ENCODE results near the gene PLEKHA7. TPM values are rescaled to one million over a fixed set of nuclear protein-coding genes. Genes with fewer than 3 reads are reported as not detected.

Gene PLEKHA7
- polyA plus RNA-seq, 4 donors: 28.1 to 69.3 (median 57.5) TPM

DNA sequence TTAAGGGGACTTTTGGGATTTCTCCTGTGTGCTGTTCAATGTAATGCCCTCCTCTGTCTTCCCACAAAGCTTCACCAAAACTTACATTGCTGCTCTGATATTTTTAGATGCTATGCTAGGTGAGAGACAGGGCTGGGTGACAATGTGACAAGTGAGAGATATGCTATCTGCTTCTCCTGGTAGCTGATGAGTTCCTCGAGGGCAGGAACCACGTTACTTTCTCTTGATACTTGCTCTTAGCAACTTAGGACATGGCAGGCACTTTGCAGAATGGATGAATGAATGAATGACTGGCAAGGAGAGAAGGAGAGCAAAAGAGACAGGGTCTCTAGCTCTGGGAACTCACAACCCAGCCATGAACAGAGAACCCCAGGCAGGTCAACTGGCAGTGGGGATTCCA is 160.4 kb downstream of the PLEKHA7 start:
- 80 to 81% (median 80%) methylated on average over 2 of the region's 2 CpGs for WGBS, 3 donors
- no peak overlapping the region for H3K27ac ChIP-seq (ENCODE audit: low read depth in 1 of 3, low read length in 2 of 3)
- FAIRE-seq (no peak), DNase-seq (no peak)
- no peaks in the 10 kb centered on the region for H3K4me1 ChIP-seq (ENCODE audit: control insufficient read depth in 3 of 3, insufficient read depth in 2 of 3, low read depth in 1 of 3, low read length in 2 of 3)
- peaks cover 0 to 57% (median 35%) of the 10 kb centered on the region in 3 donors for H3K36me3 ChIP-seq (ENCODE audit: control insufficient read depth in 3 of 3, insufficient read depth in 2 of 3, low read depth in 1 of 3, low read length in 3 of 3)
- H3K27me3 ChIP-seq (ENCODE audit: control insufficient read depth in 3 of 3, insufficient read depth in 3 of 3, low read length in 3 of 3): no peaks in the 10 kb centered on the region
- H3K9me3 ChIP-seq (ENCODE audit: control insufficient read depth in 2 of 2, insufficient read depth in 1 of 2, low read depth in 1 of 2, low read length in 1 of 2): no peaks in the 10 kb centered on the region
- no peak overlapping the region for H3K4me3 ChIP-seq (ENCODE audit: low read depth in 1 of 3, low read length in 3 of 3)

DNA sequence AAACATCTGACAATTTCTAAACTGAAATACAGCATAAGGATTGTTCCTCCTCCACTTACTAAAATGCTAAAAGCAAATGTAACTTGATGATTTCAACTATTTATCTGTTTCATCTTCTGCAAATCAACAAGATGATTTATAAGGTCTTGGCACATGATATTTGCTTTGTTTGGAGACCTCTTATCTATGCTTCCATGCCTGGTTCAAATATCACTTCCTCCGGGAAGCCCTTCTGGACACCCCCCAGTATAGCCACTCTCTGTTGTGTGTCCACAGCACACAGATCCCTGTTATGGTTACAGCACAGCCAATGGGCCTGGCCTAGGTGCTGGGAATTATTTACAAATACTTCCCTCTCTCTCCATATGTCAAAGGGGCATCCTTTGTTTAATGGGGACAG is 160.9 kb downstream of the PLEKHA7 start:
- Histone ChIP-seq H3K27ac (ENCODE audit: low read depth in 1 of 3, low read length in 2 of 3) (no peak overlapping the region), H3K9me3 (ENCODE audit: control insufficient read depth in 2 of 2, insufficient read depth in 1 of 2, low read depth in 1 of 2, low read length in 1 of 2) (no peaks in the 10 kb centered on the region), H3K36me3 (ENCODE audit: control insufficient read depth in 3 of 3, insufficient read depth in 2 of 3, low read depth in 1 of 3, low read length in 3 of 3) (peaks cover 0 to 55% (median 35%) of the 10 kb centered on the region in 3 donors), H3K27me3 (ENCODE audit: control insufficient read depth in 3 of 3, insufficient read depth in 3 of 3, low read length in 3 of 3) (no peaks in the 10 kb centered on the region), H3K4me3 (ENCODE audit: low read depth in 1 of 3, low read length in 3 of 3) (no peak overlapping the region), H3K4me1 (ENCODE audit: control insufficient read depth in 3 of 3, insufficient read depth in 2 of 3, low read depth in 1 of 3, low read length in 2 of 3) (no peaks in the 10 kb centered on the region)
- DNase-seq (no peak), FAIRE-seq (no peak)
- 83 to 93% (median 88%) methylated on average over 1 of the region's 1 CpG for WGBS, 3 donors

GRCh38 chr11:16846305-16846704 is 167.9 kb downstream of the PLEKHA7 start:
- Histone ChIP-seq H3K4me3 (ENCODE audit: low read depth in 1 of 3, low read length in 3 of 3) (no peak overlapping the region), H3K4me1 (ENCODE audit: control insufficient read depth in 3 of 3, insufficient read depth in 2 of 3, low read depth in 1 of 3, low read length in 2 of 3) (peaks cover 0 to 13% (median 2%) of the 10 kb centered on the region in 3 donors), H3K36me3 (ENCODE audit: control insufficient read depth in 3 of 3, insufficient read depth in 2 of 3, low read depth in 1 of 3, low read length in 3 of 3) (peaks cover 0 to 59% (median 9%) of the 10 kb centered on the region in 3 donors), H3K27ac (ENCODE audit: low read depth in 1 of 3, low read length in 2 of 3) (peak overlapping the region in 1 of 3 donors; percentile 75), H3K9me3 (ENCODE audit: control insufficient read depth in 2 of 2, insufficient read depth in 1 of 2, low read depth in 1 of 2, low read length in 1 of 2) (no peaks in the 10 kb centered on the region), H3K27me3 (ENCODE audit: control insufficient read depth in 3 of 3, insufficient read depth in 3 of 3, low read length in 3 of 3) (no peaks in the 10 kb centered on the region)
- FAIRE-seq (no peak), DNase-seq (peak in 1 of 2 donors; percentile 44)
- 93 to 98% (median 93%) methylated on average over 2 of the region's 2 CpGs for WGBS, 3 donors

- peak overlapping the region in 1 of 3 donors; percentile 51 for H3K27ac ChIP-seq (ENCODE audit: low read depth in 1 of 3, low read length in 2 of 3)
- peak; percentile 33 to 89 for DNase-seq
Observed at GRCh38 chr11:16844268-16844771, 169.9 kb downstream of the PLEKHA7 start.

DNA sequence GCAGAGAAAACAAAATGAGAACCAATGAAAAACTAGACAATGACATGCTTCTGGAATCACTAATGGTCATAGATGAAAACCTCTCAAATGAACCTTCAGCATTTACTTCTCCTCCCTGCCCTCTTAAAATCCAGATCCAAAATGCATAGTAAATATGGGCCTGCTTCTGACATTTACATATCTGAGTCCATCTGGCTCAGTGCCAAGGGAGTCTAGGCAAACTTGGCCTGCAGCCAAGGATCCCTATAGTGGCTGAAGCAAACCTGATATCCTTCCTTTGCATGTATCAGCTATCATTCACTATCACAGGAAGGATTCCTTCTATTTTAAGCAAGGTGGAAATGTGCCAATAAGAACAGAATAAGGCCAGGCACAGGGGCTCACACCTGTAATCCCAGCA is 170.9 kb downstream of the PLEKHA7 start:
- no peaks in the 10 kb centered on the region for H3K27me3 ChIP-seq (ENCODE audit: control insufficient read depth in 3 of 3, insufficient read depth in 3 of 3, low read length in 3 of 3)
- peaks cover 0 to 58% (median 9%) of the 10 kb centered on the region in 3 donors for H3K36me3 ChIP-seq (ENCODE audit: control insufficient read depth in 3 of 3, insufficient read depth in 2 of 3, low read depth in 1 of 3, low read length in 3 of 3)
- no peak for FAIRE-seq
- peak; percentile 28 to 75 for DNase-seq
- no peak overlapping the region for H3K4me3 ChIP-seq (ENCODE audit: low read depth in 1 of 3, low read length in 3 of 3)
- peaks cover 0 to 13% (median 2%) of the 10 kb centered on the region in 3 donors for H3K4me1 ChIP-seq (ENCODE audit: control insufficient read depth in 3 of 3, insufficient read depth in 2 of 3, low read depth in 1 of 3, low read length in 2 of 3)
- no peaks in the 10 kb centered on the region for H3K9me3 ChIP-seq (ENCODE audit: control insufficient read depth in 2 of 2, insufficient read depth in 1 of 2, low read depth in 1 of 2, low read length in 1 of 2)
- H3K27ac ChIP-seq (ENCODE audit: low read depth in 1 of 3, low read length in 2 of 3): no peak overlapping the region

More at GRCh38 chr11:16844268-16844771, 169.9 kb downstream of the PLEKHA7 start:
- no peak for FAIRE-seq
- Histone ChIP-seq H3K4me1 (ENCODE audit: control insufficient read depth in 3 of 3, insufficient read depth in 2 of 3, low read depth in 1 of 3, low read length in 2 of 3) (peaks cover 0 to 13% (median 2%) of the 10 kb centered on the region in 3 donors), H3K27me3 (ENCODE audit: control insufficient read depth in 3 of 3, insufficient read depth in 3 of 3, low read length in 3 of 3) (no peaks in the 10 kb centered on the region), H3K36me3 (ENCODE audit: control insufficient read depth in 3 of 3, insufficient read depth in 2 of 3, low read depth in 1 of 3, low read length in 3 of 3) (peaks cover 0 to 58% (median 9%) of the 10 kb centered on the region in 3 donors), H3K9me3 (ENCODE audit: control insufficient read depth in 2 of 2, insufficient read depth in 1 of 2, low read depth in 1 of 2, low read length in 1 of 2) (no peaks in the 10 kb centered on the region), H3K4me3 (ENCODE audit: low read depth in 1 of 3, low read length in 3 of 3) (no peak overlapping the region)
- 6 to 94% (median 30%) methylated on average over 1 of the region's 1 CpG for WGBS, 3 donors

GRCh38 chr11:16841984-16842383 is 172.2 kb downstream of the PLEKHA7 start:
- H3K27ac ChIP-seq (ENCODE audit: low read depth in 1 of 3, low read length in 2 of 3): no peak overlapping the region
- peaks cover 0 to 13% (median 2%) of the 10 kb centered on the region in 3 donors for H3K4me1 ChIP-seq (ENCODE audit: control insufficient read depth in 3 of 3, insufficient read depth in 2 of 3, low read depth in 1 of 3, low read length in 2 of 3)
- WGBS, 3 donors: 89 to 96% (median 89%) methylated on average over 4 of the region's 4 CpGs
- peaks cover 2 to 59% (median 9%) of the 10 kb centered on the region in 3 donors for H3K36me3 ChIP-seq (ENCODE audit: control insufficient read depth in 3 of 3, insufficient read depth in 2 of 3, low read depth in 1 of 3, low read length in 3 of 3)
- no peak for DNase-seq
- H3K4me3 ChIP-seq (ENCODE audit: low read depth in 1 of 3, low read length in 3 of 3): no peak overlapping the region
- H3K27me3 ChIP-seq (ENCODE audit: control insufficient read depth in 3 of 3, insufficient read depth in 3 of 3, low read length in 3 of 3): no peaks in the 10 kb centered on the region
- FAIRE-seq: no peak
- H3K9me3 ChIP-seq (ENCODE audit: control insufficient read depth in 2 of 2, insufficient read depth in 1 of 2, low read depth in 1 of 2, low read length in 1 of 2): no peaks in the 10 kb centered on the region

DNA sequence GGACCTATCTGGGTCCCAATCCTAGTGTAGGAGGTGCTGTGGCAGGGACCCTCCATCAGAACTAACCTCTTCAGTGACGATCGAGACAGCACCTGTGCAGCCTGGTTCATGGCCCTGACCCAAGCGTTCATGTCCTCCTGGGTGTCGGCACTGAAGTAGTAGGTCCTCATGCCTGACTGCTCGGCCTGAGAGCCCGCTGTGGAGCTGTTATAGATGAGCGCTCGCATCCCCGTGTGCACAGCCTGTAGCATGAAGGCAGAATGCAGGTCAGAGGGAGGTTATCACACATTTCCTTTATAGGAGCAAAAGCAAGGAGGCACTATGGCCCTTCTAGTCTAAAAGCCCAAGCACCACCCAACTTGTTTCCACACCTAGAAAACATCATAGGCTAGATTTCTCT is 172.7 kb downstream of the PLEKHA7 start:
- peaks cover 0 to 9% (median 2%) of the 10 kb centered on the region in 3 donors for H3K4me1 ChIP-seq (ENCODE audit: control insufficient read depth in 3 of 3, insufficient read depth in 2 of 3, low read depth in 1 of 3, low read length in 2 of 3)
- H3K36me3 ChIP-seq (ENCODE audit: control insufficient read depth in 3 of 3, insufficient read depth in 2 of 3, low read depth in 1 of 3, low read length in 3 of 3): peaks cover 2 to 55% (median 9%) of the 10 kb centered on the region in 3 donors
- no peak for DNase-seq
- no peaks in the 10 kb centered on the region for H3K27me3 ChIP-seq (ENCODE audit: control insufficient read depth in 3 of 3, insufficient read depth in 3 of 3, low read length in 3 of 3)
- H3K27ac ChIP-seq (ENCODE audit: low read depth in 1 of 3, low read length in 2 of 3): no peak overlapping the region
- FAIRE-seq: no peak
- no peaks in the 10 kb centered on the region for H3K9me3 ChIP-seq (ENCODE audit: control insufficient read depth in 2 of 2, insufficient read depth in 1 of 2, low read depth in 1 of 2, low read length in 1 of 2)
- no peak overlapping the region for H3K4me3 ChIP-seq (ENCODE audit: low read depth in 1 of 3, low read length in 3 of 3)
- WGBS, 3 donors: 93 to 97% (median 94%) methylated on average over 9 of the region's 9 CpGs

DNA sequence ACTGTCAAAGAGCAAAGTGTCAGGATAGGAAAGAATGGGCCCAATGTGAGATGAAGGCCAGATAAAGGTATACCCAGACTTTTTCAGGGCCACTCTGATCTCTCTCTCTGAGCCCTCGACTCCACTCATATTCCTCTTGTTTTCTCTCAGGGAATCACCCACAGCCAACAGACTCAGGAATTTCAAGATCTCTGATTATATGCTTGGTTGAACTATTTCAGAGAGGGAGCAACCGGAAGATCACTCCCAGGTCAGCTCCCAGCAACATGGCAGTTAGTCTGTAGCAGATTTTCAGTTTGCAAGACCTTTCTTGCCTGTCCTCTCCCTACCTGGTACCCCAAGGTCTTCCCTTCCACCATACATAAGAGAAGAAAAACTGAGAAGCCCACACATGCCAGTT is 173.3 kb downstream of the PLEKHA7 start:
- no peaks in the 10 kb centered on the region for H3K9me3 ChIP-seq (ENCODE audit: control insufficient read depth in 2 of 2, insufficient read depth in 1 of 2, low read depth in 1 of 2, low read length in 1 of 2)
- WGBS, 3 donors: 87 to 98% (median 88%) methylated on average over 2 of the region's 2 CpGs
- FAIRE-seq (no peak), DNase-seq (no peak)
- H3K4me1 ChIP-seq (ENCODE audit: control insufficient read depth in 3 of 3, insufficient read depth in 2 of 3, low read depth in 1 of 3, low read length in 2 of 3): peaks cover 0 to 7% (median 2%) of the 10 kb centered on the region in 3 donors
- H3K4me3 ChIP-seq (ENCODE audit: low read depth in 1 of 3, low read length in 3 of 3): no peak overlapping the region
- no peak overlapping the region for H3K27ac ChIP-seq (ENCODE audit: low read depth in 1 of 3, low read length in 2 of 3)
- no peaks in the 10 kb centered on the region for H3K27me3 ChIP-seq (ENCODE audit: control insufficient read depth in 3 of 3, insufficient read depth in 3 of 3, low read length in 3 of 3)
- H3K36me3 ChIP-seq (ENCODE audit: control insufficient read depth in 3 of 3, insufficient read depth in 2 of 3, low read depth in 1 of 3, low read length in 3 of 3): peaks cover 2 to 54% (median 13%) of the 10 kb centered on the region in 3 donors

GRCh38 chr11:16839821-16840220 is 174.4 kb downstream of the PLEKHA7 start:
- FAIRE-seq: no peak
- peaks cover 2 to 50% (median 16%) of the 10 kb centered on the region in 3 donors for H3K36me3 ChIP-seq (ENCODE audit: control insufficient read depth in 3 of 3, insufficient read depth in 2 of 3, low read depth in 1 of 3, low read length in 3 of 3)
- H3K27me3 ChIP-seq (ENCODE audit: control insufficient read depth in 3 of 3, insufficient read depth in 3 of 3, low read length in 3 of 3): no peaks in the 10 kb centered on the region
- H3K27ac ChIP-seq (ENCODE audit: low read depth in 1 of 3, low read length in 2 of 3): no peak overlapping the region
- no peaks in the 10 kb centered on the region for H3K9me3 ChIP-seq (ENCODE audit: control insufficient read depth in 2 of 2, insufficient read depth in 1 of 2, low read depth in 1 of 2, low read length in 1 of 2)
- peaks cover 0 to 4% (median 2%) of the 10 kb centered on the region in 3 donors for H3K4me1 ChIP-seq (ENCODE audit: control insufficient read depth in 3 of 3, insufficient read depth in 2 of 3, low read depth in 1 of 3, low read length in 2 of 3)
- whole genome bisulfite sequencing, 3 donors: 83 to 96% (median 91%) methylated on average over 3 of the region's 3 CpGs
- H3K4me3 ChIP-seq (ENCODE audit: low read depth in 1 of 3, low read length in 3 of 3): no peak overlapping the region
- no peak for DNase-seq
